Measurements from ENCODE around the gene NEK1. TPM values are rescaled to one million over a fixed set of nuclear protein-coding genes. Genes with fewer than 3 reads are reported as not detected.
A peak's percentile ranks its signal among the peaks of the same experiment; 100 is the strongest.
"Not testable (repeated sequence)": the region's sequence is repeated elsewhere in the genome, so short reads cannot be mapped to it uniquely, and the experiment has no call there.

The NEK1 gene
- total RNA-seq, 2 donors from 2014 or later, result 6.9 to 7.4 TPM

- H3K36me3 ChIP-seq, result no peaks in the 10 kb centered on the region
Measured at GRCh38 chr4:169506903-169507302, 105.5 kb downstream of the NEK1 start.

GRCh38 chr4:169499907-169500306 is 112.5 kb downstream of the NEK1 start:
- H3K36me3 ChIP-seq; H3K27ac ChIP-seq; H3K9me3 ChIP-seq; DNase-seq; H3K27me3 ChIP-seq; intact Hi-C loops (cut with DNase I); H3K9ac ChIP-seq (ENCODE audit: low read depth in 2 of 2, low read length in 2 of 2); H3K4me1 ChIP-seq; H3K4me3 ChIP-seq: not testable (repeated sequence)

More at GRCh38 chr4:169506903-169507302, 105.5 kb downstream of the NEK1 start:
- H3K4me1 ChIP-seq, result no peaks in the 10 kb centered on the region
- no peak for TF ChIP-seq CTCF (IDR thresholded peaks at IDR 0.05)
- no peaks in the 10 kb centered on the region for H3K9me3 ChIP-seq
- no peaks in the 10 kb centered on the region for H3K27me3 ChIP-seq
- H3K4me3 ChIP-seq, result no peak overlapping the region
- intact Hi-C loops (cut with DNase I), result no loop called here
- DNase-seq, result no peak
- no peak overlapping the region for H3K27ac ChIP-seq
- no peak overlapping the region for H3K9ac ChIP-seq (ENCODE audit: low read depth in 2 of 2, low read length in 2 of 2)

- H3K9ac ChIP-seq (ENCODE audit: low read depth in 2 of 2, low read length in 2 of 2); DNase-seq; H3K4me1 ChIP-seq; H3K27ac ChIP-seq; H3K9me3 ChIP-seq; H3K36me3 ChIP-seq; intact Hi-C loops (cut with DNase I); H3K27me3 ChIP-seq; H3K4me3 ChIP-seq: not testable (repeated sequence)
Measured at GRCh38 chr4:169494234-169494633, 118.1 kb downstream of the NEK1 start.

GRCh38 chr4:169493164-169493524 is 119.2 kb downstream of the NEK1 start:
- Histone ChIP-seq H3K27ac (no peak overlapping the region), H3K4me3 (no peak overlapping the region), H3K36me3 (no peaks in the 10 kb centered on the region), H3K9ac (ENCODE audit: low read depth in 2 of 2, low read length in 2 of 2) (no peak overlapping the region), H3K4me1 (no peaks in the 10 kb centered on the region), H3K27me3 (no peaks in the 10 kb centered on the region), H3K9me3 (no peaks in the 10 kb centered on the region)
- intact Hi-C loops (cut with DNase I), result no loop called here
- no peak for TF ChIP-seq CTCF (IDR thresholded peaks at IDR 0.05)
- DNase-seq, result no peak

- peak; percentile 33 for DNase-seq
Measured at GRCh38 chr4:169492436-169493163, 119.8 kb downstream of the NEK1 start.

GRCh38 chr4:169491211-169491610 is 121.2 kb downstream of the NEK1 start:
- TF ChIP-seq CTCF (IDR thresholded peaks at IDR 0.05), result no peak
- no peaks in the 10 kb centered on the region for H3K27me3 ChIP-seq
- DNase-seq, result no peak
- no peaks in the 10 kb centered on the region for H3K36me3 ChIP-seq
- no peak overlapping the region for H3K9ac ChIP-seq (ENCODE audit: low read depth in 2 of 2, low read length in 2 of 2)
- no peaks in the 10 kb centered on the region for H3K9me3 ChIP-seq
- intact Hi-C loops (cut with DNase I), result no loop called here
- H3K4me3 ChIP-seq, result no peak overlapping the region
- H3K27ac ChIP-seq, result no peak overlapping the region
- H3K4me1 ChIP-seq, result no peaks in the 10 kb centered on the region

More at GRCh38 chr4:169492436-169493163, 119.8 kb downstream of the NEK1 start:
- intact Hi-C loops (cut with DNase I), result no loop called here
- Histone ChIP-seq H3K4me1 (no peaks in the 10 kb centered on the region), H3K9ac (ENCODE audit: low read depth in 2 of 2, low read length in 2 of 2) (no peak overlapping the region), H3K27me3 (no peaks in the 10 kb centered on the region), H3K27ac (no peak overlapping the region), H3K4me3 (no peak overlapping the region), H3K36me3 (no peaks in the 10 kb centered on the region), H3K9me3 (no peaks in the 10 kb centered on the region)
- TF ChIP-seq CTCF (IDR thresholded peaks at IDR 0.05), result peak; percentile 54
